MM.1S (cell line): ENCODE results near the gene UGGT2.

Experiments used
- CTCF ChIP-seq: fragments of 300-600 bp; sonication (generic); IDR thresholded peaks from 2 replicates; pipeline ENCODE4 v1.5.1; 2016; ENCODE audit warnings: antibody characterized with exemption, low read length, mixed read lengths
- EZH2 ChIP-seq: fragments of 300-600 bp; sonication (generic); optimal IDR thresholded peaks from 2 replicates; pipeline ENCODE3; 2017; ENCODE audit warnings: low read depth, mild to moderate bottlenecking, antibody characterized with exemption, low read length, mixed read lengths

- TF ChIP-seq CTCF (no peak), EZH2 (no peak)
Measured at GRCh38 chr13:96025283-96025682, 27.9 kb downstream of the UGGT2 start.
